Measurements from ENCODE around the gene WSB1.

DNA sequence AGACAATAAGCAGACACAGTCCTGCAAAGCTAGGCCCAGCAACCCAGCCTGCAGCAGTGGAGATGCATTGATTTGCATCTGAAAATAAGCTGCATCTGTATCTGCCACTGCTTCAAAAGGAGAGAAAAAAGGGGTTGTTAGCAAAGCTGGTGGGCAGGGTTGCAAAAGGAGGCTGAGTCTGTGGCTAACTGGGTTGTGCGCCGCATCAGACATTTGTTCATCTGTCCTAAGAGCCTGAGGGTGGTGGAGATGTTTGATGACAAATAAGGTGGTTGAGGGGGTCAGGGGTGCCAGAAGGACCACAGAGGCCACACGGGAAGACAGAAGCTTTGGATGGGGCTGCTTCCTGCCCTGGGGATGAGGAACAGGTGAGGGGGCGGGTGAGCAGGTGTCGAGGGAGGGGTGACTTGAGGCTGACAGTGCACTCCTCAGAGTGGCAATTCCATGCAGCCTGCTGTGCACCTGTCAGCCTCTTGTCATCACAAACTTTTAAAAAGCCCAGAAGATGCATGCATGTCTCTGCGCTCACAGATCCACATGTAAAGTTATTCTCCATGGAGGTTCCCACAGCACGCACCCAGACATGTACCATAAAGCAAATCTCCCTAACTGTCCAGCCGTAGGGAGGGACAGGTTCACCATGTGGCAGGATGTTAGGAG, 35.4 kb downstream of the WSB1 start:
- TF ChIP-seq CTCF (IDR thresholded peaks at IDR 0.05) (no peak), TAF1 (IDR thresholded peaks at IDR 0.05; ENCODE audit: borderline replicate concordance, low read depth, low read length) (no peak)
